ENCODE measurements around the gene APOC4. TPM values are rescaled to one million over a fixed set of nuclear protein-coding genes. Genes with fewer than 3 reads are reported as not detected.

The APOC4 gene
- total RNA-seq, 1 experiment from 2014 or later = not detected

DNA sequence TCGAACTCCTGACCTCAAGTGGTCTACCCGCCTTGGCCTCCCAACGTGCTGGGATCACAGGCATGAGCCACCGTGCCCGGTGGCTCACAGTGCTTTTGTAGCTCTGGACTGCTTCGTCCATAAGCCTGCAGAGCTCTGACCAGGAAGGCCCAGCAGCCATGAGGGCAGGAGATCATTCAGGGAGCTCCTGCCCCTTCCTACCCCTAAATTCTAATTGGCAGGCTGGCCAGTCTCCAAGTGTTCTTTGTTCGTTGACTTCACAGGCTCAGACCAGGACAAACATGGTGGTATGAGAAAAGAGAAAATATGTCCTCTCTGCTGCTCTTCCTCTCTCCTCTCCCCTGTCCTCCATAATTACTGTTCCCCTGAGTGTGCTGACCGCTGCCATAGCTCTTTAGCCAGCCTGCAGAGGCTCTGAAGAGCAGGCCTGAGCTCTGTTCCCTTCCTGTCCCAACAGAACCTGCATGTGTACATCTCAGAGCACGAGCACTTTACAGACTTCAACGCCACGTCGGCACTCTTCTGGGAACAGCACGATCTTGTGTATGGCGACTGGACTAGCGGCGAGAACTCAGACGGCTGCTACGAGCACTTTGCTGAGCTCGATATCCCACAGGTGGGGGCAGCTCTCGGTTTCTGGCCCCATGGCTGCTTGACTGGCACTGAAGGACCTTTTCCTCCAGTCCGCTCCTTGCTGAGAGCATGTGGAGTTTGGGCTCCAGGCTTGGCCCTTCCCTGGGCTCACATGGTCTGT is 32.1 kb downstream of the APOC4 start:
- no peak for DNase-seq (ENCODE audit: low read depth, low spot score)
- H3K4me3 ChIP-seq (ENCODE audit: low read depth in 2 of 2, low read length in 2 of 2) = no peak overlapping the region
- ATAC-seq = no peak
- POLR2A ChIA-PET = interaction anchor here (0.6 to 0.8 kb wide), 2 partner anchors 11 to 73 kb away, joined by 3 to 4 read pairs; no protein-coding TSS in a partner anchor
- TF ChIP-seq TCF7L2 (IDR thresholded peaks at IDR 0.05; ENCODE audit: low read depth, low read length) (no peak), SIN3A (IDR thresholded peaks at IDR 0.05; ENCODE audit: borderline replicate concordance, insufficient read depth, low read depth, low read length) (no peak), POLR2AphosphoS5 (IDR thresholded peaks at IDR 0.05; ENCODE audit: low read depth, low read length) (no peak)
- TF ChIP-seq, protein P1, sequence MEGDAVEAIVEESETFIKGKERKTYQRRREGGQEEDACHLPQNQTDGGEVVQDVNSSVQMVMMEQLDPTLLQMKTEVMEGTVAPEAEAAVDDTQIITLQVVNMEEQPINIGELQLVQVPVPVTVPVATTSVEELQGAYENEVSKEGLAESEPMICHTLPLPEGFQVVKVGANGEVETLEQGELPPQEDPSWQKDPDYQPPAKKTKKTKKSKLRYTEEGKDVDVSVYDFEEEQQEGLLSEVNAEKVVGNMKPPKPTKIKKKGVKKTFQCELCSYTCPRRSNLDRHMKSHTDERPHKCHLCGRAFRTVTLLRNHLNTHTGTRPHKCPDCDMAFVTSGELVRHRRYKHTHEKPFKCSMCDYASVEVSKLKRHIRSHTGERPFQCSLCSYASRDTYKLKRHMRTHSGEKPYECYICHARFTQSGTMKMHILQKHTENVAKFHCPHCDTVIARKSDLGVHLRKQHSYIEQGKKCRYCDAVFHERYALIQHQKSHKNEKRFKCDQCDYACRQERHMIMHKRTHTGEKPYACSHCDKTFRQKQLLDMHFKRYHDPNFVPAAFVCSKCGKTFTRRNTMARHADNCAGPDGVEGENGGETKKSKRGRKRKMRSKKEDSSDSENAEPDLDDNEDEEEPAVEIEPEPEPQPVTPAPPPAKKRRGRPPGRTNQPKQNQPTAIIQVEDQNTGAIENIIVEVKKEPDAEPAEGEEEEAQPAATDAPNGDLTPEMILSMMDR (IDR thresholded peaks at IDR 0.05) = no peak
- TF ChIP-seq, protein P2, sequence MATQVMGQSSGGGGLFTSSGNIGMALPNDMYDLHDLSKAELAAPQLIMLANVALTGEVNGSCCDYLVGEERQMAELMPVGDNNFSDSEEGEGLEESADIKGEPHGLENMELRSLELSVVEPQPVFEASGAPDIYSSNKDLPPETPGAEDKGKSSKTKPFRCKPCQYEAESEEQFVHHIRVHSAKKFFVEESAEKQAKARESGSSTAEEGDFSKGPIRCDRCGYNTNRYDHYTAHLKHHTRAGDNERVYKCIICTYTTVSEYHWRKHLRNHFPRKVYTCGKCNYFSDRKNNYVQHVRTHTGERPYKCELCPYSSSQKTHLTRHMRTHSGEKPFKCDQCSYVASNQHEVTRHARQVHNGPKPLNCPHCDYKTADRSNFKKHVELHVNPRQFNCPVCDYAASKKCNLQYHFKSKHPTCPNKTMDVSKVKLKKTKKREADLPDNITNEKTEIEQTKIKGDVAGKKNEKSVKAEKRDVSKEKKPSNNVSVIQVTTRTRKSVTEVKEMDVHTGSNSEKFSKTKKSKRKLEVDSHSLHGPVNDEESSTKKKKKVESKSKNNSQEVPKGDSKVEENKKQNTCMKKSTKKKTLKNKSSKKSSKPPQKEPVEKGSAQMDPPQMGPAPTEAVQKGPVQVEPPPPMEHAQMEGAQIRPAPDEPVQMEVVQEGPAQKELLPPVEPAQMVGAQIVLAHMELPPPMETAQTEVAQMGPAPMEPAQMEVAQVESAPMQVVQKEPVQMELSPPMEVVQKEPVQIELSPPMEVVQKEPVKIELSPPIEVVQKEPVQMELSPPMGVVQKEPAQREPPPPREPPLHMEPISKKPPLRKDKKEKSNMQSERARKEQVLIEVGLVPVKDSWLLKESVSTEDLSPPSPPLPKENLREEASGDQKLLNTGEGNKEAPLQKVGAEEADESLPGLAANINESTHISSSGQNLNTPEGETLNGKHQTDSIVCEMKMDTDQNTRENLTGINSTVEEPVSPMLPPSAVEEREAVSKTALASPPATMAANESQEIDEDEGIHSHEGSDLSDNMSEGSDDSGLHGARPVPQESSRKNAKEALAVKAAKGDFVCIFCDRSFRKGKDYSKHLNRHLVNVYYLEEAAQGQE (IDR thresholded peaks at IDR 0.05; ENCODE audit: insufficient read depth in 1 of 2, low read depth in 2 of 2, low read length in 1 of 2) = no peak
- in situ Hi-C loops (cut with HindIII; ENCODE audit: low pct_unique_long_range_greater_than_20kb, low sequenced_read_pairs) = no loop called here
- BruUV-seq (replicated peaks) = no TSS peak
- H3K36me3 ChIP-seq (ENCODE audit: control insufficient read depth, insufficient read depth, low read length) = no peaks in the 10 kb centered on the region; the same call in 1 of the 2 replicates
- no peaks in the 10 kb centered on the region for H3K27me3 ChIP-seq (ENCODE audit: control insufficient read depth, insufficient read depth, low read length)
- no peaks in the 10 kb centered on the region for H3K9me3 ChIP-seq (ENCODE audit: control insufficient read depth, insufficient read depth, low read depth, low read length)
- CTCF ChIA-PET = no interaction called here
- intact Hi-C loops (cut with micrococcal nuclease; ENCODE audit: unreplicated experiment) = no loop called here
- no peaks in the 10 kb centered on the region for H3K4me1 ChIP-seq (ENCODE audit: control insufficient read depth, insufficient read depth, low read length)
- H3K27ac ChIP-seq (ENCODE audit: low read length) = no peak overlapping the region

DNA sequence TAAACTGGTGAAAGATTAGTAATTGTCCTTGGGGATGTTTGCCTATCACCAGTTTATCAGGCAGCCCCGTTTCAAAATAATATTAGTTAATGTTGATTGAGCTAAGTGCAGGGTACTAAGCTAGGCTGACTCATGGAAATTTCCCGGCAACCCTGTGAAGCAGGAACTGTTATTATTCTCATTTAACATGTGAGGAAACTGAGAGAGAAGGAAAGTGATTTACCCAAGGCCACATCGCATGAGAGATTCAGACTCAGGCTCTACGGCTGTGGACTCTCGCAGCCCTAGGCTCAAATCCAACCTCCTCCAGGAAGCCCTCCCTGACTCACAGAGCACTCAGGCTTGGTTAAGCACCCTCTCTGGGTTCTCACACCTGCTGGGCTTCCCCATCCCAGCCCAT is 32.8 kb downstream of the APOC4 start:
- intact Hi-C loops (cut with micrococcal nuclease; ENCODE audit: unreplicated experiment) = no loop called here
- H3K27me3 ChIP-seq (ENCODE audit: control insufficient read depth, insufficient read depth, low read length) = no peaks in the 10 kb centered on the region
- ATAC-seq = no peak
- no peaks in the 10 kb centered on the region for H3K9me3 ChIP-seq (ENCODE audit: control insufficient read depth, insufficient read depth, low read depth, low read length)
- CTCF ChIA-PET = no interaction called here
- no peak overlapping the region for H3K4me3 ChIP-seq (ENCODE audit: low read depth in 2 of 2, low read length in 2 of 2)
- H3K27ac ChIP-seq (ENCODE audit: low read length) = no peak overlapping the region
- no peak for DNase-seq (ENCODE audit: low read depth, low spot score)
- no peaks in the 10 kb centered on the region; the same call in 1 of the 2 replicates for H3K36me3 ChIP-seq (ENCODE audit: control insufficient read depth, insufficient read depth, low read length)
- TF ChIP-seq POLR2AphosphoS5 (IDR thresholded peaks at IDR 0.05; ENCODE audit: low read depth, low read length) = no peak
- no peak for TF ChIP-seq SIN3A (IDR thresholded peaks at IDR 0.05; ENCODE audit: borderline replicate concordance, insufficient read depth, low read depth, low read length)
- TF ChIP-seq, protein P1 (IDR thresholded peaks at IDR 0.05) = no peak
- TF ChIP-seq TCF7L2 (IDR thresholded peaks at IDR 0.05; ENCODE audit: low read depth, low read length) = no peak
- TF ChIP-seq, protein P2 (IDR thresholded peaks at IDR 0.05; ENCODE audit: insufficient read depth in 1 of 2, low read depth in 2 of 2, low read length in 1 of 2) = no peak
- BruUV-seq (replicated peaks) = no TSS peak
- no peaks in the 10 kb centered on the region for H3K4me1 ChIP-seq (ENCODE audit: control insufficient read depth, insufficient read depth, low read length)
- POLR2A ChIA-PET = interaction anchor here (0.6 to 0.8 kb wide), 2 partner anchors 11 to 74 kb away, joined by 3 to 4 read pairs; no protein-coding TSS in a partner anchor
- in situ Hi-C loops (cut with HindIII; ENCODE audit: low pct_unique_long_range_greater_than_20kb, low sequenced_read_pairs) = no loop called here

All from Panc1 (cell line).